ENCODE results near the gene CC2D2B.

Gene CC2D2B

DNA sequence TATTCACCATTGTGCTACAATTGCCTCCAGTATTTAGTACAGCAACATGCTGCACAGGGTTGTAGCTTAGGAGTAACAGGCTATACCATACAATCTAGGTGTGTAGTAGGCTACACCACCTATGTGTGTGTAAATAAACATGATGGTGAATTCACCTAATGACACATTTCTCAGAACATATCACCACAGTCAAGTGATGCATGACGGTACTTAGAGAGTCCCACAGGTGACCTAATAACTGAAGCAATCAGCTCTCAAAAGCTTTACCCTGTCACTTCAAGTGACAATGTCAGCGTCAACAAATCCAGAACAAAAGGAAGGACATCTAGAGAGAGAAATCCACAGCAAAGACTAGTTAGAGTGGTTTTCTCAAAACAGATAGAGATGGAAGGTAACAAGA, 174.4 kb downstream of the CC2D2B start:
- Histone ChIP-seq H3K27ac (ENCODE audit: low read depth, low read length) (no peak overlapping the region), H3K27me3 (ENCODE audit: insufficient read depth, low read length) (no peaks in the 10 kb centered on the region), H2AFZ (ENCODE audit: low read length, unreplicated experiment) (no peak overlapping the region), H3K4me1 (ENCODE audit: control insufficient read depth, insufficient read depth, low read length, unreplicated experiment) (no peaks in the 10 kb centered on the region), H3K79me2 (ENCODE audit: control insufficient read depth, insufficient read depth, low read length, unreplicated experiment) (no peaks in the 10 kb centered on the region), H3K36me3 (ENCODE audit: insufficient read depth, low read length) (no peaks in the 10 kb centered on the region), H3K4me3 (ENCODE audit: low read depth, low read length) (no peak overlapping the region)
